VCaP (cell line): Measurements from ENCODE around the gene STMP1.
"Not testable (repeated sequence)": the region's sequence is repeated elsewhere in the genome, so short reads cannot be mapped to it uniquely, and the experiment has no call there.

Experiments
- H3K27ac ChIP-seq: fragments of 450-650 bp; 2 replicates; pipeline ENCODE4 v1.5.1; 2017
- TF ChIP-seq, protein P1 (sequence below): fragments of 450-650 bp; conservative IDR thresholded peaks from 2 replicates; pipeline ENCODE4 v1.5.1; 2017; ENCODE audit warnings: mild to moderate bottlenecking, moderate library complexity

Gene STMP1

DNA sequence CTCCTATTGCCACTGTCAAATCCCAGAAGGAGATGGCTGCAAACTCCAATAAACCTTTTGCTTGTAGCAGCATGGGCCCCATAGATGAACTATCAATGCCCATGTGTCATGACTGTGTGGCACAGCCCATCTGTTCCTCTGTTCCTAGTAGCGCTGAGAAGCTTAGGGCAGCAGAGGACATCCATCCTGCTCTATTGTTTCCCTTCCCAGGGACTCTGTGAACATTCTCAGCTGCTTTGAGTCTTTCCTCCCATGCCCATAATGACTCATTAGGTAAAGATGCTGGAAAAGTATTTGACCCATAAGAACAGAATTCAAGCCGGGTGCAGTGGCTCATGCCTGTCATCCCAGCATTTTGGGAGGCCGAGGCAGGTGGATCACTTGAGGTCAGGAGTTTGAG is 28.3 kb downstream of the STMP1 start:
- H3K27ac ChIP-seq: no peak overlapping the region
- TF ChIP-seq, protein P1, sequence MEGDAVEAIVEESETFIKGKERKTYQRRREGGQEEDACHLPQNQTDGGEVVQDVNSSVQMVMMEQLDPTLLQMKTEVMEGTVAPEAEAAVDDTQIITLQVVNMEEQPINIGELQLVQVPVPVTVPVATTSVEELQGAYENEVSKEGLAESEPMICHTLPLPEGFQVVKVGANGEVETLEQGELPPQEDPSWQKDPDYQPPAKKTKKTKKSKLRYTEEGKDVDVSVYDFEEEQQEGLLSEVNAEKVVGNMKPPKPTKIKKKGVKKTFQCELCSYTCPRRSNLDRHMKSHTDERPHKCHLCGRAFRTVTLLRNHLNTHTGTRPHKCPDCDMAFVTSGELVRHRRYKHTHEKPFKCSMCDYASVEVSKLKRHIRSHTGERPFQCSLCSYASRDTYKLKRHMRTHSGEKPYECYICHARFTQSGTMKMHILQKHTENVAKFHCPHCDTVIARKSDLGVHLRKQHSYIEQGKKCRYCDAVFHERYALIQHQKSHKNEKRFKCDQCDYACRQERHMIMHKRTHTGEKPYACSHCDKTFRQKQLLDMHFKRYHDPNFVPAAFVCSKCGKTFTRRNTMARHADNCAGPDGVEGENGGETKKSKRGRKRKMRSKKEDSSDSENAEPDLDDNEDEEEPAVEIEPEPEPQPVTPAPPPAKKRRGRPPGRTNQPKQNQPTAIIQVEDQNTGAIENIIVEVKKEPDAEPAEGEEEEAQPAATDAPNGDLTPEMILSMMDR: no peak

DNA sequence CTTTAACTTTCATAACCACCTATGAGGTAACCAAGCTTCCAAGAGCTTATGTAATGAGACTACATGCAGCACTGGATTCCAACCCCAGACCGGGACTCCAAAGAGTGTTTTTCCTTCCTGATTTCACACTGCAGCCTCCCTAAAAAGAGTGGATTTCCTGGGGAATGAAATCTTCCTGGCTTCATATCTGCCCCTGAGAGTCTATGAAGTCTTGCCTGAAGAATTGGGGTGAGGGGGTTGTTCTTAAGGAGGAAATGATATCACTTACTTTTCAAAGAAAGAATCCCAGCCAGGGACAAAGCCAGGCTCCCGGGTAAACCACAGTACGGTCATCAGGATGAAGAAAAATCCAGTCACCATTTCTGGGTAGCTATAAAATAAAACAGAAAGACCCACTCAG is 29.7 kb downstream of the STMP1 start:
- H3K27ac ChIP-seq: no peak overlapping the region
- TF ChIP-seq, protein P1: no peak

DNA sequence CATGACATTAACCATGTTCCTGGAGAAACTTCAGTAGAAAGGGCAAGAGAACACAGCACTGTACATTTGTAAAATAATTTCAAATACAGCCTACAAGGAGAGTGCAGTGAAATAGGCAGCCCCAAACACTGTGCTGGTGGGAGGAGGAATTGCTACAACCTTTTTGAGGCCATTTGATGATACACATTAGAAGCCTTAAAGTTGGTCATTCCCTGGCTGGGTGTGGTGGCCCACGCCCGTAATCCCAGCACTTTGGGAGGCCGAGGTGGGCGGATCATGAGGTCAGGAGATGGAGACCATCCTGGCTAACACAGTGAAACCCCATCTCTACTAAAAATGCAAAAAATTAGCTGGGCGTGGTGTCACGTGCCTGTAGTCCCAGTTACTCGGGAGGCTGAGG is 30.3 kb downstream of the STMP1 start:
- H3K27ac ChIP-seq: not testable (repeated sequence)

DNA sequence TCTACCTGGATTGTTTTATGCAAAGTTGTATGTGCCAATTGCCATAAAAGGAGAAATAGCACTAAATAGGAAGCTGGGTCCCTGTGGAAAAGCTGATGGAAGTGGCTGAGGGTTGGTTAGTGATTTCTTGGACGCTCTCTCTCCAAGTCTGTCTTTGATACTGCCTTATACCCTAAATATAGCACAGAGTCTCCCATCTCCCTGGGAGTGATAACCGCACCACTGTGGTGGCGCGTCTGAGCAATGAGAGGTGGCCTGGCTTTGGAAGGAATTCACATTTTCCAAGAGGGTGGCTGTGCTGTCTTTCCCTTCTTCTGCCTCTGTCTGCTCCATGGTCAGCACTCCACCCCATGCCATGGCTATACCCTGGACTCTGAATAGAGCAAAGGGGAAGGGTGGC is 31.2 kb downstream of the STMP1 start:
- H3K27ac ChIP-seq: no peak overlapping the region
- TF ChIP-seq, protein P1: no peak

DNA sequence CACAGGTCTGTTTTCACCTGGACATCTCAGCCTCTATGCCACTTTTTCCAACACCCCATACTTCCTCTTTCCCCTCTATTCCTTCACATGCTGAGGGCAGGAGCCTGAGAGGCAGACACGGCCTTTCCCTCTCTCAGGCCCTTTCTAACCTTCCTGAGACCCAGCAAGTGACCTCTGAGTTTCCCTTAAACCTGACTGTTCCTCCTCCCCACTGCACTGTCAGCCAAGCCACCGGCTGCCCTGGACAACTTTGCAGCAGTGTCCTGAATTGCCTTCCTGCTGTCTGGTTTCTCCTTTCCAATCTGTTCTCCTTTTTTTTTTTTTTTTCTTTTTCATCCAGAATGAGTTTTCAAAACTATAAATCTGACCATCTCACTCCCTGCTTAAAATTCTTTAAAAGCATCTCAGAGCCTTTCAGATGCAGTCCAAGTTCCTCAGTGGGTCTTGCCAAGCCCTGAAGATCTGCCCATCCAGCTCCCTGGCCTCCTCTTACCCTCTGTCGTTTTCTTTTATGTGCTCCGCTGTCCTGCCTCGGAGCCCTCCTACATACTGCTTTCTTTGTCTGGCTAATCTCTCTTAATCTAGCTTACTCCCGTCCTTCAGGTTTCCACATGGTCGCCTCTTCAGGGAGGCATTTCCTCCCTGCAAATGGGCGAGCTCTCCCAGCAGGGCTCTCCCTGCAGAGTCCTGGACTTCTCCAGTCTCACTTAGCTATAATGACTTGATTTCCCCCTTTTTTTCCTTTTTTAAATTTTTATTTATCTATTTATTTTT is 35.1 kb downstream of the STMP1 start:
- no peak overlapping the region for H3K27ac ChIP-seq

DNA sequence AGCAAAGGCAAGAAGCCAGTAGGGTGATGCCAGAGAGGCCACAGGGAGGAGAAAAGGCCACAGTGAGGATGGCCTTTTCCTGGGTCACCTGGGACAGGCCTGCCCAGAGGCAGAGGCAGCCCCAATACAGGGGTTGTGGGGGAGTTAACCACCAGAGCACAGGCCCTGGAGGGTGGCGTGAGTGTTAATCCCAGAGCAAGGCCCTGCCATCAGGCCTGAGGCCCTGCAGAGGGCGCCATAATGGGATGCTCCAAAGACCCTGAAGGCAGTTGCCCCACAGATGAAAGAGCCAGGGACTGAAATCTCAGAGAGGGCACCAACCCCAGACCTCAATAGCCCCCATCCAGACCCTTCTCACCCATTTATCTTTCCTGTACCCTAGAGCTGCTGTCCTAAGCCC is 41.8 kb downstream of the STMP1 start:
- no peak overlapping the region for H3K27ac ChIP-seq
- TF ChIP-seq, protein P1: no peak

More for the DNA sequence above, 35.1 kb downstream of the STMP1 start:
- TF ChIP-seq, protein P1: no peak

DNA sequence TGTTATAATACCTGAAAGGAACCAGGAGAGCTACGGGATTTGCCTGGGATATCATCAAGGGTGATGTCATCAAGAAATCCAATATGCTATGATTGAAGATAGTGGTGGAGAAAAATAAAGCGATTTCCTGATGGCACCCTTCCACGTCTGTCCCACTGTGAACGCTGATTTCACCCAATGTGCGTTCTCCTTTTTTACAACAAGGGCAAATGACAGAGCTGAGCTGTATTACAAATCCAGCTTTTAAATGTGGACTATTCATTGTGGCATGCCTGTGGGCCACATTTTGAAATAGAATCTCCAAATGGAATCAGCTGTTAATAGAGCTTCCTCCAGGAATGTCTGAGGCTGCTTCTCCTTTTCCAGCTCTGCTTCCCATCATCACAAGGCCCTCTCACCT is 42.4 kb downstream of the STMP1 start:
- H3K27ac ChIP-seq: no peak overlapping the region
- TF ChIP-seq, protein P1: no peak

DNA sequence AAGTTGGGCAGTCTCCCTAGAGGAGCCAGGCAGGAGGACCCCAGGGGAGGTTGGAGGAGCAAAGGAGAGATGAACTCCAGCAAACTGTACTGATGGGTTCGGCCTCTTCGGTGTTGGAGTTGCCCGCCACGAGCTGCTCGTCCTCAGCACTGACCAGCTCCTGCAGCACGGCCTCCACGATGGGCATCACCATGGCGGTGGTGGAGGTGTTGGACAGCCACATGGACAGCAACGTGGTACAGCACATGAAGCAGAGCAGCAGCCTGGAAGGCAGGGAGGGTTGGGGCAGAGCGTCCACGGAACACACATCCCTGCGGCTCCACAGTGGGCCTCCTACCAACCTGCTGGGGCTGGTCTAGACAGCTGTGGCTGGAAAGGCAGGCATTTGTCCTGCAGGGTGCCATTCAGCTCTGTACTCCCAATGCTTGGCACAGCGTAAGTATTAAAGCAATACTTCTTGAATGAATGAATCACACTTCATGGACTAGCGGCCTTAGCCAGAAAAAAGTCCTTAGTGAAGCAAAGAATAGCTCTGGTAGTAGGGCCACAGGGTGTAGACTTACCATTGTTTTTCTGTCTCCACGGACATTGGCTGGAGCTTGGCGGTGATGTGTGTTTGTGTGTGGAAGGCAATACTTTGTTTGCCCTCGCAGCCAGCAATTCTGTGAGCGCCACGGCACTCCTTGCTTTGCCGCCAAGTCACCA is 43.9 kb downstream of the STMP1 start:
- no peak overlapping the region for H3K27ac ChIP-seq
- TF ChIP-seq, protein P1: no peak
